CD4-positive, alpha-beta T cell (primary cell): ENCODE data around the gene DCTPP1. TPM values are rescaled to one million over a fixed set of nuclear protein-coding genes. Genes with fewer than 3 reads are reported as not detected.

Experiments used
- ATAC-seq: fragments of 200-7000 bp; cut with Tn5 transposase; one replicate; pipeline ENCODE4 v1.10.0; 2022; ENCODE audit warnings: mild to moderate bottlenecking; ENCODE audit not compliant: poor library complexity
- CTCF ChIA-PET: fragments of 350-600 bp; sonication (Branson Sonifier 250); formaldehyde crosslinking; loops from one replicate; lab custom pipeline; 2021; ENCODE audit warnings: antibody characterized with exemption, inconsistent platforms; lab: Charles Lee
- POLR2A ChIA-PET: fragments of 350-600 bp; sonication (Branson Sonifier 250); formaldehyde crosslinking; loops from one replicate; lab custom pipeline; 2021; ENCODE audit warnings: antibody characterized with exemption, inconsistent platforms; lab: Charles Lee
- DNase-seq, 14 experiments: peaks; one replicate each; pipeline ENCODE4 v3.0.0-alpha.2; 2013 to 2020; ENCODE audit warnings: mixed read lengths in 2 of 14
- H3K27ac ChIP-seq, 2 donors: one replicate each; pipeline versions ENCODE4 v1.5.1 to v1.7.0; 2013; ENCODE audit warnings: low read length in 2 of 2, low read depth in 1 of 2, mild to moderate bottlenecking in 1 of 2
- H3K27me3 ChIP-seq, 2 experiments: 1 replicate in 1 of 2; 2 replicates in 1 of 2; pipeline versions ENCODE4 v1.6.1 to v1.7.0; 2013; ENCODE audit warnings: low read length in 2 of 2, control low read depth in 1 of 2, mild to moderate bottlenecking in 1 of 2, moderate library complexity in 1 of 2; ENCODE audit not compliant: insufficient read depth in 2 of 2, control insufficient read depth in 1 of 2
- H3K36me3 ChIP-seq: one replicate; pipeline ENCODE4 v1.6.1; 2013; ENCODE audit warnings: low read length, control low read depth; ENCODE audit not compliant: insufficient read depth
- H3K4me1 ChIP-seq: one replicate; pipeline ENCODE4 v1.6.1; 2013; ENCODE audit warnings: low read length, control low read depth; ENCODE audit not compliant: insufficient read depth
- H3K4me3 ChIP-seq: one replicate; pipeline ENCODE4 v1.5.1; 2013; ENCODE audit warnings: mild to moderate bottlenecking, low read length, moderate library complexity
- H3K9me3 ChIP-seq, 2 experiments: 1 replicate in 1 of 2; 2 replicates in 1 of 2; pipeline versions ENCODE4 v1.6.1 to v1.7.0; 2013; ENCODE audit warnings: low read length in 2 of 2, mild to moderate bottlenecking in 2 of 2, control low read depth in 1 of 2, moderate library complexity in 1 of 2; ENCODE audit not compliant: control insufficient read depth in 1 of 2, insufficient read depth in 1 of 2
- H3K27ac Mint-ChIP-seq: one replicate; pipeline ENCODE4 v1.8.0; 2020; ENCODE audit warnings: mixed read lengths
- H3K27me3 Mint-ChIP-seq: one replicate; pipeline ENCODE4 v1.8.0; 2021; ENCODE audit warnings: mixed read lengths
- H3K36me3 Mint-ChIP-seq: one replicate; pipeline ENCODE4 v1.8.0; 2021; ENCODE audit warnings: low read depth, mixed read lengths
- H3K4me1 Mint-ChIP-seq: one replicate; pipeline ENCODE4 v1.8.0; 2021; ENCODE audit warnings: low read depth, mixed read lengths
- H3K4me3 Mint-ChIP-seq: one replicate; pipeline ENCODE4 v1.8.0; 2020; ENCODE audit warnings: mild to moderate bottlenecking, mixed read lengths
- H3K9me3 Mint-ChIP-seq: one replicate; pipeline ENCODE4 v1.8.0; 2020; ENCODE audit warnings: mixed read lengths
- CTCF ChIP-seq: fragments of 200-600 bp; IDR thresholded peaks from one replicate; pipeline ENCODE4 v1.8.0; 2022; ENCODE audit warnings: antibody characterized with exemption, mild to moderate bottlenecking
- intact Hi-C, 2 experiments: fragments of 100-400 bp; cut with DNase I in 1 of 2; cut with micrococcal nuclease in 1 of 2; formaldehyde crosslinking; loops; one replicate each; pipeline versions ENCODE4 v1.15.1 to v1.9.0; 2023 to 2025; cut with DNase I, micrococcal nuclease
- total RNA-seq, 174 experiments: library from RNA in 2 of 174; stranded (reverse) in 2 of 174; gene quantifications; one replicate each; pipeline ENCODE4 v1.2.3 and lab custom pipeline; 2021 to 2026

Gene DCTPP1
- total RNA-seq, 2 experiments from 2014 or later = 5.4 to 6.5 TPM

- Mint-ChIP-seq H3K36me3 (peaks cover 41% of the 10 kb centered on the region), H3K9me3 (no peaks in the 10 kb centered on the region), H3K27me3 (no peaks in the 10 kb centered on the region), H3K27ac (peak overlapping the region; percentile 100), H3K4me3 (peak overlapping the region; percentile 99), H3K4me1 (peaks cover 64% of the 10 kb centered on the region)
- ChIA-PET CTCF (interaction anchor here (0.8 to 1.9 kb wide), 3 partner anchors 9 to 29 kb away, joined by 3 to 10 read pairs (median 4); no protein-coding TSS in a partner anchor), POLR2A (interaction anchor here (0.6 to 7.3 kb wide), 6 partner anchors 10 to 197 kb away, joined by 3 to 153 read pairs (median 67); partner anchors contain the start of genes CORO1A, TBC1D10B, ZNF48 and ZNF771)
- Histone ChIP-seq H3K36me3 (peaks cover 25% of the 10 kb centered on the region), H3K4me1 (peaks cover 89% of the 10 kb centered on the region), H3K27me3 (no peaks in the 10 kb centered on the region), H3K9me3 (no peaks in the 10 kb centered on the region), H3K27ac (peak overlapping the region; percentile 83 to 100), H3K4me3 (no peak overlapping the region)
- ATAC-seq = no peak
- no peak for DNase-seq
- no peak for TF ChIP-seq CTCF
- intact Hi-C loops = no loop called here
These were observed 49.6 kb downstream of the DCTPP1 start for GRCh38 chr16:30380072-30380802.

- intact Hi-C loops = loop anchor here (2.0 to 10.0 kb wide), 2 partner anchors 30 to 546 kb away; partner anchors contain the start of gene FBXL19 (in 1 of the 2)
- DNase-seq (peak in 1 of 14 experiments; percentile 13), ATAC-seq (no peak)
- no peak for TF ChIP-seq CTCF
- CTCF ChIA-PET = interaction anchor here (0.8 to 1.9 kb wide), 2 partner anchors 8 to 30 kb away, joined by 3 to 10 read pairs; no protein-coding TSS in a partner anchor
- Mint-ChIP-seq H3K4me3 (peak overlapping the region; percentile 99), H3K27me3 (no peaks in the 10 kb centered on the region), H3K9me3 (no peaks in the 10 kb centered on the region), H3K36me3 (peaks cover 41% of the 10 kb centered on the region), H3K27ac (peak overlapping the region; percentile 100), H3K4me1 (peaks cover 64% of the 10 kb centered on the region)
- H3K27ac ChIP-seq = peak overlapping the region; percentile 83 to 100
- H3K4me1 ChIP-seq = peaks cover 87% of the 10 kb centered on the region
- no peaks in the 10 kb centered on the region for H3K9me3 ChIP-seq
- POLR2A ChIA-PET = interaction anchor here (0.9 to 7.3 kb wide), 8 partner anchors 9 to 314 kb away, joined by 3 to 153 read pairs (median 18); partner anchors contain the start of genes ALDOA, CORO1A, TBC1D10B and ZNF48
- peaks cover 25% of the 10 kb centered on the region for H3K36me3 ChIP-seq
- peak overlapping the region; percentile 71 for H3K4me3 ChIP-seq
- no peaks in the 10 kb centered on the region for H3K27me3 ChIP-seq
These were observed 50.6 kb downstream of the DCTPP1 start for GRCh38 chr16:30379158-30379783.
